Stimulated activated CD8-positive, alpha-beta memory T cell treated with anti-CD3 and anti-CD28 coated beads, Interleukin-15, amount 100 ng/mL, for 48 hours (primary cell): ENCODE measurements around the gene GMPPA.

Experiments used
- DNase-seq, 2 donors: peaks; one replicate each; pipeline ENCODE4 v3.0.0-alpha.2; 2020; ENCODE audit warnings: low read depth in 2 of 2

GMPPA gene

GRCh38 chr2:219506153-219506801 is 7.6 kb downstream of the GMPPA start:
- DNase-seq = no peak

- DNase-seq = no peak
These were observed 8.3 kb downstream of the GMPPA start for GRCh38 chr2:219506802-219507526.

- DNase-seq = no peak
These were observed 9.1 kb downstream of the GMPPA start for GRCh38 chr2:219507581-219508443.

GRCh38 chr2:219508444-219508734 is 9.7 kb downstream of the GMPPA start:
- DNase-seq = no peak

- DNase-seq = no peak
These were observed 10.5 kb downstream of the GMPPA start for GRCh38 chr2:219508971-219509779.

GRCh38 chr2:219509780-219510511 is 11.3 kb downstream of the GMPPA start:
- no peak for DNase-seq

- DNase-seq = no peak
These were observed 11.9 kb downstream of the GMPPA start for GRCh38 chr2:219510512-219511135.

- DNase-seq = no peak
These were observed 13.0 kb downstream of the GMPPA start for GRCh38 chr2:219511547-219512325.

GRCh38 chr2:219512524-219513216 is 14.0 kb downstream of the GMPPA start:
- DNase-seq = no peak

GRCh38 chr2:219513787-219514186 is 15.1 kb downstream of the GMPPA start:
- DNase-seq = no peak

GRCh38 chr2:219514196-219514761 is 15.6 kb downstream of the GMPPA start, which contains the start of gene ASIC4:
Gene ASIC4, plus strand, starts transcription at chr2:219514482. Its CDS starts 243 bp downstream, at chr2:219514725.
- no peak for DNase-seq

GRCh38 chr2:219514836-219515235 is 16.1 kb downstream of the GMPPA start:
- DNase-seq = no peak

- no peak for DNase-seq
These were observed 17.4 kb downstream of the GMPPA start for GRCh38 chr2:219515874-219516629.

GRCh38 chr2:219516888-219517287 is 18.2 kb downstream of the GMPPA start:
- no peak for DNase-seq

- DNase-seq = no peak
These were observed 19.5 kb downstream of the GMPPA start for GRCh38 chr2:219517954-219518778.

GRCh38 chr2:219519526-219519916 is 20.8 kb downstream of the GMPPA start:
- no peak for DNase-seq

GRCh38 chr2:219520079-219520478 is 21.4 kb downstream of the GMPPA start:
- no peak for DNase-seq
